ENCODE measurements around the gene HEATR1.

HEATR1 gene

GRCh38 chr1:236535662-236536161 is 68.6 kb downstream of the HEATR1 start:
- no peak for DNase-seq

GRCh38 chr1:236535190-236535589 is 69.1 kb downstream of the HEATR1 start:
- DNase-seq: no peak

GRCh38 chr1:236534151-236534651 is 70.1 kb downstream of the HEATR1 start:
- DNase-seq: peak; percentile 9

- no peak for DNase-seq
Measured at GRCh38 chr1:236532850-236533249, 71.5 kb downstream of the HEATR1 start.

GRCh38 chr1:236530959-236531358 is 73.4 kb downstream of the HEATR1 start:
- DNase-seq: no peak

GRCh38 chr1:236530286-236530685 is 74.0 kb downstream of the HEATR1 start:
- no peak for DNase-seq

- no peak for DNase-seq
Measured at GRCh38 chr1:236526079-236526478, 78.2 kb downstream of the HEATR1 start.

- no peak for DNase-seq
Measured at GRCh38 chr1:236524895-236525184, 79.5 kb downstream of the HEATR1 start.

- DNase-seq: peak; percentile 56
Measured at GRCh38 chr1:236524142-236524894, 80.0 kb downstream of the HEATR1 start.

- peak; percentile 79 for DNase-seq
Measured at GRCh38 chr1:236523704-236524141, 80.6 kb downstream of the HEATR1 start, which contains the start of gene LGALS8. TSS of gene LGALS8 (plus strand) at chr1:236523982. CDS start at chr1:236526071, 2,089 bp downstream.

GRCh38 chr1:236522937-236523703 is 81.2 kb downstream of the HEATR1 start:
- no peak for DNase-seq

GRCh38 chr1:236520445-236521005 is 83.8 kb downstream of the HEATR1 start:
- DNase-seq: no peak

- DNase-seq: no peak
Measured at GRCh38 chr1:236518322-236518721, 86.0 kb downstream of the HEATR1 start.

GRCh38 chr1:236516929-236517704 is 87.2 kb downstream of the HEATR1 start:
- peak; percentile 23 for DNase-seq

- no peak for DNase-seq
Measured at GRCh38 chr1:236515443-236515958, 88.8 kb downstream of the HEATR1 start.

GRCh38 chr1:236514703-236515442 is 89.4 kb downstream of the HEATR1 start:
- no peak for DNase-seq

GRCh38 chr1:236511735-236512418 is 92.4 kb downstream of the HEATR1 start:
- no peak for DNase-seq

- DNase-seq: no peak
Measured at GRCh38 chr1:236509647-236510401, 94.5 kb downstream of the HEATR1 start.

GRCh38 chr1:236509203-236509602 is 95.1 kb downstream of the HEATR1 start:
- DNase-seq: no peak

GRCh38 chr1:236508593-236509027 is 95.7 kb downstream of the HEATR1 start:
- DNase-seq: no peak

All from effector CD4-positive, alpha-beta T cell (primary cell).